H1 (cell line): ENCODE results near the gene STT3B.
A peak's percentile ranks its signal among the peaks of the same experiment; 100 is the strongest.

Experiments
- CEBPB ChIP-seq: IDR thresholded peaks from 2 replicates; pipeline ENCODE4 v1.6.1; 2012; ENCODE audit warnings: low read depth, low read length
- CHD1 ChIP-seq: IDR thresholded peaks from 2 replicates; pipeline ENCODE4 v1.6.1; 2012; ENCODE audit warnings: low read depth, low read length, improper control_type of control experiment
- EZH2 ChIP-seq: fragments of 200-600 bp; sonication (generic); IDR thresholded peaks from 2 replicates; pipeline ENCODE4 v1.7.1; 2012; ENCODE audit warnings: low read depth, mild to moderate bottlenecking, moderate library complexity, low read length, inconsistent platforms; ENCODE audit not compliant: severe bottlenecking
- NRF1 ChIP-seq: IDR thresholded peaks from 2 replicates; pipeline ENCODE4 v1.6.1; 2011; ENCODE audit warnings: mild to moderate bottlenecking, low read depth, low read length, improper control_type of control experiment
- POLR2A ChIP-seq, 2 experiments: IDR thresholded peaks; 1 replicate in 1 of 2; 2 replicates in 1 of 2; pipeline ENCODE4 v1.6.1; 2011; ENCODE audit warnings: low read depth in 2 of 2, low read length in 2 of 2, mild to moderate bottlenecking in 2 of 2; ENCODE audit errors: control extremely low read depth in 1 of 2
- TF ChIP-seq, protein P1 (sequence below), 3 experiments: IDR thresholded peaks; 1 replicate in 2 of 3; 2 replicates in 1 of 3; pipeline versions ENCODE4 v1.5.1 to v1.6.1; 2011; ENCODE audit warnings: low read length in 3 of 3, mild to moderate bottlenecking in 3 of 3, inconsistent platforms in 2 of 3, low read depth in 1 of 3, moderate library complexity in 1 of 3; ENCODE audit not compliant: insufficient read depth in 1 of 3; ENCODE audit errors: control extremely low read depth in 1 of 3

DNA sequence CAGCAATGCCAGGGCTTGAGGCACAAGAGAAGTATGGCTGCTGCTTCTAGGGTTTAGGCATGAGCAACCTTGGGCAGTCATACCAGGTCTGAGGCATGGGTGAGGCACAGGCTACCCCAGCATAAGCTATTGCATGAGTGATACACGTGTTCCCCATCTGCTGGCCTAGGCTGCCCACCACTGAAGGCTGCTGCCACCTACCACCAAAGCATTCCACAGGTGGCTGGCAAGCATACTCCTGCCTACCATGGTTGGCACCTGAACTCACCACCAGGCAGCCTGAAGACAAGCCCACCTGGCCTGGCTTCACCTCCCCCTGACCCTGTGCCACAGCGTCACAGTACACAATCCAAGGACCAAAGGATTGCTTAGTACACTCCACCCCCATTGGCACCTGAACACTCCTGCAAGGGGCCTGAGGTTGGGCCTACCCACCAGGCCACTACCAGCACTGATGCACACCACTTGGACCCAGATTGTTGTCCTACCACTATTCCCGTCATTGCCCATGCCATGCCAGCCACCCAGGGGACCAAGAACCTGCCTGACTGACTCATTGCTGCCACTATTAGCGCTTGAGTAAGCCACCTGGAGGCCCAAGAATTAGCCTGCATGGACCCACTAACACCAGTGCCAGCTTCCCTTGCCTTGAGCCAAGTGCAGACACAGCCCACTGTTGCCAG, 115.7 kb downstream of the STT3B start:
- TF ChIP-seq POLR2A (IDR thresholded peaks at IDR 0.05; ENCODE audit: control extremely low read depth in 1 of 2, low read depth in 2 of 2, low read length in 2 of 2) (peak in 1 of 2 experiments; percentile 38; a peak in 1 of 3 replicates), EZH2 (no peak), NRF1 (no peak), CEBPB (no peak), CHD1 (no peak)
- TF ChIP-seq, protein P1, sequence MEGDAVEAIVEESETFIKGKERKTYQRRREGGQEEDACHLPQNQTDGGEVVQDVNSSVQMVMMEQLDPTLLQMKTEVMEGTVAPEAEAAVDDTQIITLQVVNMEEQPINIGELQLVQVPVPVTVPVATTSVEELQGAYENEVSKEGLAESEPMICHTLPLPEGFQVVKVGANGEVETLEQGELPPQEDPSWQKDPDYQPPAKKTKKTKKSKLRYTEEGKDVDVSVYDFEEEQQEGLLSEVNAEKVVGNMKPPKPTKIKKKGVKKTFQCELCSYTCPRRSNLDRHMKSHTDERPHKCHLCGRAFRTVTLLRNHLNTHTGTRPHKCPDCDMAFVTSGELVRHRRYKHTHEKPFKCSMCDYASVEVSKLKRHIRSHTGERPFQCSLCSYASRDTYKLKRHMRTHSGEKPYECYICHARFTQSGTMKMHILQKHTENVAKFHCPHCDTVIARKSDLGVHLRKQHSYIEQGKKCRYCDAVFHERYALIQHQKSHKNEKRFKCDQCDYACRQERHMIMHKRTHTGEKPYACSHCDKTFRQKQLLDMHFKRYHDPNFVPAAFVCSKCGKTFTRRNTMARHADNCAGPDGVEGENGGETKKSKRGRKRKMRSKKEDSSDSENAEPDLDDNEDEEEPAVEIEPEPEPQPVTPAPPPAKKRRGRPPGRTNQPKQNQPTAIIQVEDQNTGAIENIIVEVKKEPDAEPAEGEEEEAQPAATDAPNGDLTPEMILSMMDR (IDR thresholded peaks at IDR 0.05; ENCODE audit: control extremely low read depth in 1 of 3, insufficient read depth in 1 of 3, low read depth in 1 of 3, low read length in 3 of 3): no peak
